Activated T-helper 17 cell treated with anti-CD3 and anti-CD28 coated beads, Interleukin-2, amount 50 U/mL, for 72 hours (primary cell): ENCODE measurements around the gene DPF3. TPM values are rescaled to one million over a fixed set of nuclear protein-coding genes. Genes with fewer than 3 reads are reported as not detected.
"Not testable (repeated sequence)": the region's sequence is repeated elsewhere in the genome, so short reads cannot be mapped to it uniquely, and the experiment has no call there.

Source experiments
- ATAC-seq: fragments of 150-1000 bp; cut with Tn5 transposase; replicated peaks from 2 replicates; pipeline ENCODE4 v1.10.0; 2021; ENCODE audit warnings: mild to moderate bottlenecking, moderate library complexity
- H3K27ac Mint-ChIP-seq: one replicate; pipeline ENCODE4 v1.8.0; 2022; ENCODE audit warnings: mixed read lengths
- H3K27me3 Mint-ChIP-seq: one replicate; pipeline ENCODE4 v1.8.0; 2022; ENCODE audit warnings: mixed read lengths
- H3K36me3 Mint-ChIP-seq: one replicate; pipeline ENCODE4 v1.8.0; 2022; ENCODE audit warnings: low read depth, mild to moderate bottlenecking, mixed read lengths
- H3K4me1 Mint-ChIP-seq: one replicate; pipeline ENCODE4 v1.8.0; 2022; ENCODE audit warnings: mixed read lengths
- H3K4me3 Mint-ChIP-seq: one replicate; pipeline ENCODE4 v1.8.0; 2022; ENCODE audit warnings: mild to moderate bottlenecking, mixed read lengths
- H3K9me3 Mint-ChIP-seq: one replicate; pipeline ENCODE4 v1.8.0; 2022; ENCODE audit warnings: mixed read lengths
- total RNA-seq, 2 donors: library from RNA; stranded (reverse); gene quantifications; one replicate each; pipeline ENCODE4 v1.2.3, GENCODE V29; 2022

Gene DPF3
- total RNA-seq, 2 donors from 2014 or later, result 0.13 to 0.30 TPM

- ATAC-seq, result no peak
- no peaks in the 10 kb centered on the region for H3K4me1 Mint-ChIP-seq
Observed at GRCh38 chr14:72753044-72753710, 140.7 kb downstream of the DPF3 start.

GRCh38 chr14:72752034-72752412, 141.9 kb downstream of the DPF3 start:
- Mint-ChIP-seq H3K36me3 (no peaks in the 10 kb centered on the region), H3K27ac (no peak overlapping the region), H3K4me3 (no peak overlapping the region), H3K27me3 (no peaks in the 10 kb centered on the region), H3K4me1 (no peaks in the 10 kb centered on the region), H3K9me3 (peaks cover 8% of the 10 kb centered on the region)
- no peak for ATAC-seq

More at GRCh38 chr14:72753044-72753710, 140.7 kb downstream of the DPF3 start:
- peaks cover 5% of the 10 kb centered on the region for H3K9me3 Mint-ChIP-seq
- no peaks in the 10 kb centered on the region for H3K27me3 Mint-ChIP-seq
- H3K4me3 Mint-ChIP-seq, result no peak overlapping the region
- no peak overlapping the region for H3K27ac Mint-ChIP-seq
- no peaks in the 10 kb centered on the region for H3K36me3 Mint-ChIP-seq

- no peaks in the 10 kb centered on the region for H3K4me1 Mint-ChIP-seq
- no peak overlapping the region for H3K27ac Mint-ChIP-seq
- H3K4me3 Mint-ChIP-seq, result no peak overlapping the region
- no peaks in the 10 kb centered on the region for H3K36me3 Mint-ChIP-seq
- no peaks in the 10 kb centered on the region for H3K27me3 Mint-ChIP-seq
- ATAC-seq, result no peak
- peaks cover 8% of the 10 kb centered on the region for H3K9me3 Mint-ChIP-seq
Observed at GRCh38 chr14:72751276-72752033, 142.4 kb downstream of the DPF3 start.

GRCh38 chr14:72748921-72749320, 145.0 kb downstream of the DPF3 start:
- not testable (repeated sequence) for H3K4me1 Mint-ChIP-seq, ATAC-seq, H3K27me3 Mint-ChIP-seq, H3K4me3 Mint-ChIP-seq, H3K27ac Mint-ChIP-seq, H3K36me3 Mint-ChIP-seq, H3K9me3 Mint-ChIP-seq

- peaks cover 8% of the 10 kb centered on the region for H3K9me3 Mint-ChIP-seq
- no peak for ATAC-seq
- no peak overlapping the region for H3K4me3 Mint-ChIP-seq
- no peaks in the 10 kb centered on the region for H3K27me3 Mint-ChIP-seq
- H3K36me3 Mint-ChIP-seq, result no peaks in the 10 kb centered on the region
- H3K27ac Mint-ChIP-seq, result no peak overlapping the region
- H3K4me1 Mint-ChIP-seq, result no peaks in the 10 kb centered on the region
Observed at GRCh38 chr14:72747652-72748051, 146.2 kb downstream of the DPF3 start.

- Mint-ChIP-seq H3K4me1 (no peaks in the 10 kb centered on the region), H3K9me3 (peaks cover 8% of the 10 kb centered on the region), H3K4me3 (no peak overlapping the region), H3K36me3 (no peaks in the 10 kb centered on the region), H3K27me3 (no peaks in the 10 kb centered on the region), H3K27ac (no peak overlapping the region)
- no peak for ATAC-seq
Observed at GRCh38 chr14:72745991-72746980, 147.6 kb downstream of the DPF3 start.

GRCh38 chr14:72745546-72745945, 148.4 kb downstream of the DPF3 start:
- no peak for ATAC-seq
- Mint-ChIP-seq H3K36me3 (no peaks in the 10 kb centered on the region), H3K4me1 (no peaks in the 10 kb centered on the region), H3K27ac (no peak overlapping the region), H3K27me3 (no peaks in the 10 kb centered on the region), H3K4me3 (no peak overlapping the region), H3K9me3 (peaks cover 8% of the 10 kb centered on the region)

- Mint-ChIP-seq H3K27ac (no peak overlapping the region), H3K4me1 (no peaks in the 10 kb centered on the region), H3K4me3 (no peak overlapping the region), H3K27me3 (no peaks in the 10 kb centered on the region), H3K9me3 (peaks cover 8% of the 10 kb centered on the region), H3K36me3 (no peaks in the 10 kb centered on the region)
- ATAC-seq, result no peak
Observed at GRCh38 chr14:72744416-72745120, 149.3 kb downstream of the DPF3 start.

GRCh38 chr14:72743626-72744025, 150.3 kb downstream of the DPF3 start:
- Mint-ChIP-seq H3K36me3 (no peaks in the 10 kb centered on the region), H3K27me3 (no peaks in the 10 kb centered on the region), H3K27ac (no peak overlapping the region), H3K4me3 (no peak overlapping the region), H3K4me1 (no peaks in the 10 kb centered on the region), H3K9me3 (peaks cover 8% of the 10 kb centered on the region)
- ATAC-seq, result no peak

- peaks cover 1% of the 10 kb centered on the region for H3K9me3 Mint-ChIP-seq
- H3K4me3 Mint-ChIP-seq, result no peak overlapping the region
- no peaks in the 10 kb centered on the region for H3K36me3 Mint-ChIP-seq
- no peaks in the 10 kb centered on the region for H3K4me1 Mint-ChIP-seq
- ATAC-seq, result no peak
- H3K27me3 Mint-ChIP-seq, result no peaks in the 10 kb centered on the region
- no peak overlapping the region for H3K27ac Mint-ChIP-seq
Observed at GRCh38 chr14:72742838-72743195, 151.1 kb downstream of the DPF3 start.

GRCh38 chr14:72742118-72742837, 151.6 kb downstream of the DPF3 start:
- Mint-ChIP-seq H3K27ac (no peak overlapping the region), H3K9me3 (no peaks in the 10 kb centered on the region), H3K4me3 (no peak overlapping the region), H3K36me3 (no peaks in the 10 kb centered on the region), H3K4me1 (no peaks in the 10 kb centered on the region), H3K27me3 (no peaks in the 10 kb centered on the region)
- no peak for ATAC-seq

GRCh38 chr14:72741826-72742117, 152.1 kb downstream of the DPF3 start:
- no peak overlapping the region for H3K4me3 Mint-ChIP-seq
- H3K9me3 Mint-ChIP-seq, result no peaks in the 10 kb centered on the region
- no peaks in the 10 kb centered on the region for H3K27me3 Mint-ChIP-seq
- no peak overlapping the region for H3K27ac Mint-ChIP-seq
- no peaks in the 10 kb centered on the region for H3K4me1 Mint-ChIP-seq
- no peaks in the 10 kb centered on the region for H3K36me3 Mint-ChIP-seq
- no peak for ATAC-seq

GRCh38 chr14:72740966-72741825, 152.7 kb downstream of the DPF3 start:
- ATAC-seq, result no peak

More at GRCh38 chr14:72740966-72741825, 152.7 kb downstream of the DPF3 start:
- Mint-ChIP-seq H3K27me3 (no peaks in the 10 kb centered on the region), H3K4me1 (no peaks in the 10 kb centered on the region), H3K27ac (no peak overlapping the region), H3K4me3 (no peak overlapping the region), H3K9me3 (no peaks in the 10 kb centered on the region), H3K36me3 (no peaks in the 10 kb centered on the region)
